Activated CD8-positive, alpha-beta T cell treated with anti-CD3 and anti-CD28 coated beads for 36 hours (primary cell): Measurements from ENCODE around the gene TEX28. TPM values are rescaled to one million over a fixed set of nuclear protein-coding genes. Genes with fewer than 3 reads are reported as not detected.

Experiments used
- ATAC-seq: fragments of 200-7000 bp; cut with Tn5 transposase; one replicate; pipeline ENCODE4 v1.10.0; 2021; ENCODE audit warnings: mild to moderate bottlenecking, moderate library complexity
- CTCF ChIA-PET: fragments of 350-600 bp; sonication (Branson Sonifier 250); formaldehyde crosslinking; loops from one replicate; lab custom pipeline; 2021; ENCODE audit warnings: antibody characterized with exemption; lab: Charles Lee
- POLR2A ChIA-PET: fragments of 350-600 bp; sonication (Branson Sonifier 250); formaldehyde crosslinking; loops from one replicate; lab custom pipeline; 2021; ENCODE audit warnings: antibody characterized with exemption; lab: Charles Lee
- DNase-seq: peaks from one replicate; pipeline ENCODE4 v3.0.0-alpha.2; 2020
- H3K27ac Mint-ChIP-seq: one replicate; pipeline ENCODE4 v1.8.0; 2021; ENCODE audit warnings: mild to moderate bottlenecking, mixed read lengths
- H3K27me3 Mint-ChIP-seq: one replicate; pipeline ENCODE4 v1.8.0; 2021; ENCODE audit warnings: mixed read lengths
- H3K36me3 Mint-ChIP-seq: one replicate; pipeline ENCODE4 v1.8.0; 2021; ENCODE audit warnings: low read depth, mixed read lengths
- H3K4me1 Mint-ChIP-seq: one replicate; pipeline ENCODE4 v1.8.0; 2021; ENCODE audit warnings: low read depth, mixed read lengths
- H3K4me3 Mint-ChIP-seq: one replicate; pipeline ENCODE4 v1.8.0; 2021; ENCODE audit warnings: mild to moderate bottlenecking, moderate library complexity, mixed read lengths
- H3K9me3 Mint-ChIP-seq: one replicate; pipeline ENCODE4 v1.8.0; 2021; ENCODE audit warnings: mixed read lengths
- intact Hi-C: fragments of 100-400 bp; cut with micrococcal nuclease; formaldehyde crosslinking; loops from one replicate; pipeline ENCODE4 v1.10.0; 2022
- total RNA-seq, 2 experiments: library from RNA; stranded (reverse); gene quantifications; one replicate each; pipeline ENCODE4 v1.2.3, GENCODE V29; 2021
- TF ChIP-seq, protein P1 (sequence below): fragments of 200-600 bp; IDR thresholded peaks from one replicate; pipeline ENCODE4 v1.8.0; 2022; ENCODE audit warnings: antibody characterized with exemption, mild to moderate bottlenecking

TEX28 gene
- total RNA-seq, 2 experiments from 2014 or later, result not detected

- ATAC-seq (no peak), DNase-seq (no peak)
- no peak overlapping the region for H3K4me3 Mint-ChIP-seq
- H3K9me3 Mint-ChIP-seq, result no peaks in the 10 kb centered on the region
- POLR2A ChIA-PET, result no interaction called here
- H3K4me1 Mint-ChIP-seq, result peaks cover 33% of the 10 kb centered on the region
- H3K36me3 Mint-ChIP-seq, result no peaks in the 10 kb centered on the region
- TF ChIP-seq, protein P1, sequence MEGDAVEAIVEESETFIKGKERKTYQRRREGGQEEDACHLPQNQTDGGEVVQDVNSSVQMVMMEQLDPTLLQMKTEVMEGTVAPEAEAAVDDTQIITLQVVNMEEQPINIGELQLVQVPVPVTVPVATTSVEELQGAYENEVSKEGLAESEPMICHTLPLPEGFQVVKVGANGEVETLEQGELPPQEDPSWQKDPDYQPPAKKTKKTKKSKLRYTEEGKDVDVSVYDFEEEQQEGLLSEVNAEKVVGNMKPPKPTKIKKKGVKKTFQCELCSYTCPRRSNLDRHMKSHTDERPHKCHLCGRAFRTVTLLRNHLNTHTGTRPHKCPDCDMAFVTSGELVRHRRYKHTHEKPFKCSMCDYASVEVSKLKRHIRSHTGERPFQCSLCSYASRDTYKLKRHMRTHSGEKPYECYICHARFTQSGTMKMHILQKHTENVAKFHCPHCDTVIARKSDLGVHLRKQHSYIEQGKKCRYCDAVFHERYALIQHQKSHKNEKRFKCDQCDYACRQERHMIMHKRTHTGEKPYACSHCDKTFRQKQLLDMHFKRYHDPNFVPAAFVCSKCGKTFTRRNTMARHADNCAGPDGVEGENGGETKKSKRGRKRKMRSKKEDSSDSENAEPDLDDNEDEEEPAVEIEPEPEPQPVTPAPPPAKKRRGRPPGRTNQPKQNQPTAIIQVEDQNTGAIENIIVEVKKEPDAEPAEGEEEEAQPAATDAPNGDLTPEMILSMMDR, result no peak
- H3K27me3 Mint-ChIP-seq, result no peaks in the 10 kb centered on the region
- intact Hi-C loops, result no loop called here
- no peak overlapping the region for H3K27ac Mint-ChIP-seq
- CTCF ChIA-PET, result no interaction called here
Measured at GRCh38 chrX:154333116-154333515, 38.2 kb upstream of the TEX28 start.

GRCh38 chrX:154332561-154332960, 37.6 kb upstream of the TEX28 start:
- POLR2A ChIA-PET, result no interaction called here
- ATAC-seq (no peak), DNase-seq (no peak)
- Mint-ChIP-seq H3K36me3 (no peaks in the 10 kb centered on the region), H3K9me3 (no peaks in the 10 kb centered on the region), H3K4me1 (peaks cover 39% of the 10 kb centered on the region), H3K27ac (no peak overlapping the region), H3K4me3 (no peak overlapping the region), H3K27me3 (no peaks in the 10 kb centered on the region)
- TF ChIP-seq, protein P1, result no peak
- CTCF ChIA-PET, result no interaction called here
- intact Hi-C loops, result no loop called here

DNA sequence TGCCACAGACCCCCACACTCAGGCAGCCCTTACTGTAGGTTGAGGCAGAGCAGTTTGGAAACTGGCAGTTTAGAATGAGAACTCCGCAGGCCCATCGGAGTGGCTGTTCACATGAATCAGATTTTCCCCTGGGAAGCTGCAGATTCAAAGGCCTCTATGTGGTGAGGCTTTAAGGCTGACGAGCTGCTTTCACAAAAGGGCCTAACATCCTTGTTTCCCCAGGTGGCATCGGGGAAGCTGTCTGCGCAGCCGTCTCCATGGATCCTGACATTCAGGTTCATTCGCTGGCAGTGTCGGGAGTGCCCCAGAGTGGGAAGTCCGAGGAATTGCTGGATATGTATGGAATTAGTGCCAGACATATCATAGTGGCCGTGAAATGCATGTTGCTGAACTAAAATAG, 34.4 kb upstream of the TEX28 start:
- no peaks in the 10 kb centered on the region for H3K36me3 Mint-ChIP-seq
- no peak for ATAC-seq
- ChIA-PET POLR2A (no interaction called here), CTCF (interaction anchor here (1.5 kb wide), 1 partner anchor 21 kb away, joined by 4 read pairs; no protein-coding TSS in a partner anchor)
- TF ChIP-seq, protein P1, result no peak
- H3K4me3 Mint-ChIP-seq, result no peak overlapping the region
- intact Hi-C loops, result no loop called here
- no peaks in the 10 kb centered on the region for H3K9me3 Mint-ChIP-seq
- no peak for DNase-seq
- H3K27me3 Mint-ChIP-seq, result no peaks in the 10 kb centered on the region
- H3K4me1 Mint-ChIP-seq, result peaks cover 44% of the 10 kb centered on the region
- no peak overlapping the region for H3K27ac Mint-ChIP-seq

DNA sequence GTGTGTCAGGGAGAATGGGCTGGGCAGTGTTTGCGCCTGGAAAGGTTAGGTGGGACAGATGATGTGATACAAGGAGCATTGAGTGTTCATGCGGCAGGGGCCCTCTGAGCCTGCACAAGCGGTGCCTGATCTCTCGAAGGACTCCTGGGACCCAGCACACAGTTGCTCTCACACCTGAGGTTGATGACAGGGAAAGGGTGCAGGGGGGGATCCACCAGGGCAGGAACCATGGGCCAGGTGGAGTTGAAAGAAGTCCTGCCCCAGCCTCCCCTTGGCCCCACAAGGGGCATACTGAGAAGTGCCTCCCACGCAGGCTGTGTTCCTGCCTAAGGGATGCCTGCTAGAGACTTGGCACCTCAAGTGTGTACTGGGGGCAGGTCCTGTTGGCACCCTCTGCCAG, 33.7 kb upstream of the TEX28 start:
- intact Hi-C loops, result no loop called here
- peak; percentile 25 for ATAC-seq
- POLR2A ChIA-PET, result no interaction called here

More for the DNA sequence above, 33.7 kb upstream of the TEX28 start:
- H3K27me3 Mint-ChIP-seq, result no peaks in the 10 kb centered on the region
- H3K9me3 Mint-ChIP-seq, result no peaks in the 10 kb centered on the region
- TF ChIP-seq, protein P1, result no peak
- H3K4me3 Mint-ChIP-seq, result no peak overlapping the region
- H3K4me1 Mint-ChIP-seq, result peaks cover 38% of the 10 kb centered on the region
- no peaks in the 10 kb centered on the region for H3K36me3 Mint-ChIP-seq
- DNase-seq, result peak; percentile 39
- peak overlapping the region; percentile 66 for H3K27ac Mint-ChIP-seq
- CTCF ChIA-PET, result interaction anchor here (1.5 kb wide), 1 partner anchor 20 kb away, joined by 4 read pairs; no protein-coding TSS in a partner anchor
